ENCODE data around the gene SAXO2.
"Not testable (repeated sequence)": the region's sequence is repeated elsewhere in the genome, so short reads cannot be mapped to it uniquely, and the experiment has no call there.

The SAXO2 gene

DNA sequence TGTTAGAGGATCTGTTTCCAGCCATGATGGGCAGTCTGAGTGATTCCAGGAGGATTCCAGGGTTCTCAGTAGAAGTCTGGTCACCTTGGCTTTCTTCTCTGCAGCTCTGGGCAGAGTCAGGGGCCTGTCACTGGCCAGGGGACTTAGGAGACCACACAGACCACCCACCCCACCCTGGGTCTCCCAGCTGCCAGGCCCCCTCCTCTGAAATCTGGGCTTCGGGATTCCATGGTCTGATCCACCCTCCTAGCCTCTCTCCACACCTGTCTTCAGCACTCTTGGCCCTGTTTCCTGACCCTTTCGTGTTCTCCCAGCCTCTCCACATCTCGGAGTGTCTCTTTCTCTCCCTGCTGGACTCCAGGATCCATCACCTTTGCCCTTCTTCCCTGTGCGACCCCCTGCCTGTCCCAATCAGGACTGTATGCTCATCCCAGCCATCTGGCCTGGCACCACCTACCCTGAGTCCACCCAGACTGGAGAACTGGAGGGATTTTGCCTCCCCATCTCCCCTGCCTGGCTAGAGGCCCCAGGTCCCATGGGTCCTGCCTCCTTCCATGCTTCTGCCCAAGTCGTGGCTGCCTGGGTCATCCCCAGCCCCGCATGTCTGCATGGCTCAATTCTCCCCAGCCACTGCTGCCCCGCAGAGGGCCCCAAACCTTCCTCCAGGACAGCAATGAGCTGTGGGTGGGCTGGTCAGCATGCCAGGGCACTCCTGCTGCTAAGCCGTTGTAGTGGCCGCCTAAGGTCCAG is 52.3 kb downstream of the SAXO2 start:
- DNase-seq (ENCODE audit: low read depth), result no peak

DNA sequence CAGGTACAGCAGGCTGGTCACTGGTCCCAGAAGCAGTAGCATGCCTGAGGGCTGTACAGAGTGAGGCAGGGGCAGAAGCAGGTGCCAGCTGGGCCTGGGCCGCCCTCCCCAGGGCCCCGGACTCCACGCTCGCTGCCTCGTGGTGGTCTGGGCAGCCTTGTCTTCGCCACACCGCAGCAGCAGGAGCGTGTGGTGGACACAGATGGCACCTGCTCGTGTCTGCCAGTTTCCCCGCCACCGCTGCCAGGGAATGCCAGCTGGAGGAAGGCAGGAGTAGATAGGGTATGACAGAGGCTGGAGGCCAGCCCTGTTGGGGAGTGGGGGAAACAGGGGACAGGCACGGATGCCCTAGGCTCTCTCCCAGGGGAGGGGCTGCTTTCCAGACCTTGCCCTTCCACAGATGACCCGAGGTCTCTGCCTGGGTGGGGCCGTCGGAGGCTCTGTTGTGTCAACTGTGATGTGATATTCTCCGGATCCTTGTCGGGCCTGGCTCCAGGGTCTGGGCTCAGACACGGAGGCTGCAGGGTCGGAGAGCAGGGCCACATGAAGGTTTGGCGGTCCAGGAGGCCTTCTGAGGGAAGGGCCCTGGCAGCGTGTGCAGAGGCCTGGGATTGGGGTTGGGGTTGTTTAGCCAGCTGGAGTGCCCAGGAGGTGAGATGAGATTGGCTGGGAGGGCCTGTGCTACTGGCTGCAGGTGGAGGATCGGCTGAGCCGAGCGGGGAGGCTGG is 53.1 kb downstream of the SAXO2 start:
- DNase-seq (ENCODE audit: low read depth), result no peak

DNA sequence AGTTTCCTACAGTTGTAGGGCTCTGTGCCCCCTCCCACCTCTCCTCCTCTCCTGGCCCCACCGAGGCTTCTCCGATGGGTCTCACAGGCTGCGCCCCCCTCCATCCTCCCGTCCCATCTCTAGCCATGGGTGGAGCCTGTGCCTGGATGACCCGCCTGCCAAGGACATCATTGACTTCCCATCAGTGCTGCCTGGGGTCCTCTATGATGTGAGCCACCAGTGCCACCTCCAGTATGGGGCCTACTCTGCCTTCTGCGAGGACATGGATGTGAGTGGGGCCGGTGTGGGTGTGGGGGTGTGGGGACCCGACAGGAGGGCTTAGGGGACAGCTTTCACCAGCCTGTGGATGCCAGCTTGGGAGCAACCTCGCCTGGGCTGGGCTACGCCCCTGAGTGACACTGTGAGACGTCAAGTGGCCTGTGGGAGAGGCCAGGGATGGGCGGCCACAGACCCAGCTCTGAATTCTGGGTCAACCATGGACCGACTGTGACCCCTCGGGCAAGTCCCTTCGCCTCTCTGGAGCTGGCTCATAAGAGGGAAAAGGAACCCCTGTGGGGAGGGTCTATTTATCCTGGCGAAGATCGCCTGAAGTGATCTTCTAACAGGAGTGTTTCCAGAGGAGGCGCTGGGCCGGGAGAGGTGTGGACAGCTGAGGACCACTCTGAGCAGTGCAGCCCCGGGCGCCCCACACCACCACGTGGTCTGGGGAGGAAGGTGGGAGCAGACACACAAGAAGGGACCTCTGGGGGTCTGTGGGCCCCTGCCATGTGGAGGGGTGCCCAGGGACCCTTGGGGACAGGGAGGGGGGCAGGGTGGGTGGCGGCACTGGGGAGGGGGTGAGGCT is 53.9 kb downstream of the SAXO2 start:
- not testable (repeated sequence) for DNase-seq (ENCODE audit: low read depth)

DNA sequence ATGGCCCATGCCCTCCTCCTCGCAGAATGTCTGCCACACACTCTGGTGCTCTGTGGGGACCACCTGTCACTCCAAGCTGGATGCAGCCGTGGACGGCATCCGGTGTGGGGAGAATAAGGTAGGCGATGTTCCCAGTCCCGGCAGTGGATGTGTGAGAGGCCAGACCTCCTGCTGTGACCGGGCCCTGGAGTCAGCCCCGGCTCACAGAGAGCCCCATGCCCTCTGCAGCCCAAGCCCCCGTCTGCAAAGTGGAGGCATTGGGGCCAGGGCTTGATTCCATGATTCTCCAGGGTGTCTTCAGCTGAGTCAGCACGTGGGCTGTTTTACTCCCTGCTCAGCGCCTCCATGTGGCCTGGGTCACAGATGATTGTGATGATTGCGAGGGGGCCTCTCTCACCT is 54.5 kb downstream of the SAXO2 start:
- no peak for DNase-seq (ENCODE audit: low read depth)

DNA sequence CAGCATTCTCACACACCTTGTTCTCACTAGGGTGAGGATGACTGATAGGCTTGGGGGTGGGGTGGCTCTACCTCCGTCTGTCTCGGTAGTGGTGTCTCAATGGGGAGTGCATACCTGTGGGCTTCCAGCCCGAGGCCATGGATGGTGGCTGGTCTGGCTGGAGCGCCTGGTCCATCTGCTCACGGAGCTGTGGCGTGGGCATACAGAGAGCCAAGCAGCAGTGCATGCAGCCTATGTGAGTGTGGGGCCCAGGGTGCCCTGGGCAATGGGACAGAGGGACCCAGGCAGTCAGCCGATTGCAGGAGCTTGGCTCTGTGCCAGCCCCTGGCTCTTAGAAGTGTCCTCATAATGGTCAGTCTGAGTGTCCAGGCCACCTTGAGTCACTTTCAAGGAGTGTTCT is 54.9 kb downstream of the SAXO2 start:
- not testable (repeated sequence) for DNase-seq (ENCODE audit: low read depth)

DNA sequence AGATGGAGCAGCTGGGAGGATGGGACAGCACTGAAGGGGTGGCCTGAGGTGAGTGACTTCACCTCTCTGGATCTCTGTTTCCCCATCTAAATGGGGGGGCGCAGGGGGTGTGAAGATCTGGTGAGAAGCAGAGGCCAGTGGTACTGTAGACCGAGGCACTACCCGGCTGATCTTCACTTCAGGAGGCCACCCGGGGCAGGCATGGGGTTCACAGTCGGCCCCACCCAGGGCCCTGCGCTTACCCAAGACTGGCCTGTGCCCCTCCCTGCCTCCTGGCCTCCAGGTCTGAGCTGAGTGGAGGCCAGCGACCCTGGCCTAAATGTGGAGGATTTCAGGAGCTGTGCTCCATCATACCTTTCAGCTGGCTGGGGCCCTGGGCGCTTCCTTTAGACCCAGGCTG is 55.7 kb downstream of the SAXO2 start:
- not testable (repeated sequence) for DNase-seq (ENCODE audit: low read depth)

DNA sequence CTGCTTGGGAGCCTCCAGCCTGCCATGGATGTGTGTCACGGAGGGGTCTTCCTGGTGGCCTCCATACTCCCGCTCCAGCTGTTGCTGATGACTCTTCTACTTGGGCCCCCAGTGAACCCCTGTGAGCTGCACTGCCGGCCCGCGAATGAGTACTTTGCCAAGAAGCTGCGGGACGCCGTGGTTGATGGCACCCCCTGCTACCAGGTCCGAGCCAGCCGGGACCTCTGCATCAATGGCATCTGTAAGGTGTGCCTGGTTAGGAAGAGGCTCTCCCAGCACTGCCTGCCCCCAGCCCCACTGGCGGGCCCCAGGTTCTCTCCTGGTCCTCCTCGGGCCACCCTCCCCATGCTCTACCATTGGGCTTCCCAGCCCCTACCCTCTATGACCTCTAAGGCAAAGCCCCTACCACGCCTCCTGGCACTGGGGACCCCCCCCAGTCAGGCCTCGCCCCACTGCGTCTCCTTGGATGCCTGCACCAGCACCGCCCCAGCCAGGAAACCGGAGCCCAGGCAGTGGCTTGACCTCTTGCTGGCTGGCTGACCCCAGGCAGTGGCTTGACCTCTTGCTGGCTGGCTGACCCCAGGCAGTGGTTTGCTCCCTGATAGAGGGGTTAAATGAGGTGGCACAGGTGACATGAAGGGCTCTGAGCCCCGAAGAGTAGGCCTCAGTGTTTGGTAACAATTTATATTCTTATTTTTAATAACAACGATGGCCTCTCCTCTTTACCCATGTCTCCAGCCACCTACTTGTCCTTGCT is 57.1 kb downstream of the SAXO2 start:
- DNase-seq (ENCODE audit: low read depth), result not testable (repeated sequence)

DNA sequence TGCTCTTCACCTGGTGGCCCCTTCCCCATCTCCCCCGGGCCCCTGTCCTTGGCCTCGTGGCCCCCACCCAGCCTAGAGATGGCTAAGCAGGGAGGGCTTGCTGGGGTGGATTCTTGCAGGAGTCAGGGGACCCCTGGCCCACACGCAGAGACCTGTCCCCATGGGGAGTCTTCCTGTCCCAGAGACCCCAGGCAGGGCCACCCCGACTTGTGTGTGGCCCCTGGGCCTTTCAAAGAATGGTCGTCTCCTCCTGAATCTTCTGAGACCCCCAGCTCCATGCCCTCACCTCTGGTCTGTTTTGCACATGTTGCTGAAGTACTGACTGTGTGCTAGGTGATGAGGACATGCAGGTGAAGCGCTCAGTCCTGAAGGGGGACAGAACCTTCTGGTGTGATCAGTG is 58.2 kb downstream of the SAXO2 start:
- not testable (repeated sequence) for DNase-seq (ENCODE audit: low read depth)

DNA sequence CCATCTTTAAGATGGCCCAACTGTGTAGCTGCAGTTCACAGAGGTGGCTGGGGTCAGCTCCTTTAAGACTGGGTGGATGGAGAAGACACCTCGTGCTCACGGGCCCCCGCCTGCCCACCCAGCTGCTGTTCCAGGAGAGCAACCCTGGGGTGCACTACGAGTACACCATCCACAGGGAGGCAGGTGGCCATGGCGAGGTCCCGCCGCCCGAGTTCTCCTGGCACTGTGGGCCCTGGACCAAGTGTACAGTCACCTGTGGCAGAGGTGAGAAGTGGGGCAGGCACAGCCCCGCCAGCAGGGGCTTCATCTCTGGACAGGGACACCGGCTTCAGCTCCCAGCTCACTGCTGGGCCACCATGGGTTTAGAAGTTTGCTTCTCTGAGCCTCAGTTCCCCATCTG is 59.9 kb downstream of the SAXO2 start:
- not testable (repeated sequence) for DNase-seq (ENCODE audit: low read depth)

DNA sequence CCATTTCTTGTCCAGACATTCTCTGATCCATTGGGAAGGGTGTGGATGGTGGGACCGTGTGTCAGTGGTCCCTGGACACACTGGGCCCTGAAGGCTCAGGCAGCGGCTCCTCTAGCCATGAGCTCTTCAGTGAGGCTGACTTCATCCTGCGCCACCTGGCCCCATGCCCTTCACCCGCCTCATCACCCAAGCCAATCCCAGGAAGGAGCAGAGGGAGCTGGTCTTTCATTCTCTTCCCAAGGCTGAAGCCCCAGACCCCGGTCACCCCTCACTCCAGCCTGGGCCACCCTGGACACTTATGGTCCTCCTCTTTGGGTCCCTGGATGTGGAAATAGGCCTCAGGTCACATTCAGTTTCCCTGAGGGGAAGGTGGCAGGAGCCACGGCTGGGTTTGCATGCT is 62.2 kb downstream of the SAXO2 start:
- not testable (repeated sequence) for DNase-seq (ENCODE audit: low read depth)

DNA sequence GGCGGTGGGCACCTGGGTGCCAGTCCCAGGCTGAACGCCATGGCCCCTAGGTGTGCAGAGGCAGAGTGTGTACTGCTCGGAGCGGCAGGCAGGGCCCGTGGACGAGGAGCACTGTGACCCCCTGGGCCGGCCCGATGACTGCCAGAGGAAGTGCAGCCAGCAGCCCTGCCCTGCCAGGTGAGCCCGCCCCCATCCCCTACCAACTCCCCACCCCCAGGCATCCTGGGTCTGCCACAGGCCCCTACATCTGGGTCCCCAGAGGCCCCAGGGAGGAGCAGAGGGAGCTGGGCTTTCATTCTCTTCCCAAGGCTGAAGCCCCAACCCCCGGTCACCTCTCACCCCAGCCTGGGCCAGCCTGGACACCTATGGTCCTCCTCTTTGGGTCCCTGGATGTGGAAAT is 63.0 kb downstream of the SAXO2 start:
- not testable (repeated sequence) for DNase-seq (ENCODE audit: low read depth)

DNA sequence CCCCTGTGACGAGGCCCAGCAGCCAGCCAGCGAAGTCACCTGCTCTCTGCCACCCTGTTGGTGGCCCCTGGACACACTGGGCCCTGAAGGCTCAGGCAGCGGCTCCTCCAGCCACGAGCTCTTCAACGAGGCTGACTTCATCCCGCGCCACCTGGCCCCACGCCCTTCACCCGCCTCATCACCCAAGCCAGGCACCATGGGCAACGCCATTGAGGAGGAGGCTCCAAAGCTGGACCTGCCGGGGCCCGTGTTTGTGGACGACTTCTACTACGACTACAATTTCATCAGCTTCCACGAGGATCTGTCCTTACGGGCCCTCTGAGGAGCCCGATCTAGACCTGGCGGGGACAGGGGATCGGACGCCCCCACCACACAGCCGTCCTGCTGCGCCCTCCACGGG is 64.3 kb downstream of the SAXO2 start:
- DNase-seq (ENCODE audit: low read depth), result not testable (repeated sequence)

DNA sequence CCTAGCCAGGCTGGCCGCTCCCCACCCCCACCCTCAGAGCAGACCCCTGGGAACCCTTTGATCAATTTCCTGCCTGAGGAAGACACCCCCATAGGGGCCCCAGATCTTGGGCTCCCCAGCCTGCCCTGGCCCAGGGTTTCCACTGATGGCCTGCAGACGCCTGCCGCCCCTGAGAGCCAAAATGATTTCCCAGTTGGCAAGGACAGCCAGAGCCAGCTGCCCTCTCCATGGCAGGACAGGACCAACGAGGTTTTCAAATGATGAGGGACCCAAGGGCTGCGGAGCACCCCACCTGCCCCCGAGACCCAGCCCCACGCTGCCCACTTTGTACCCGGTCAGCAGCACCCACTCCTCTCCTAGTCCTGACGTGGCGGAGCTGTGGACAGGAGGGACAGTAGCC is 64.8 kb downstream of the SAXO2 start:
- not testable (repeated sequence) for DNase-seq (ENCODE audit: low read depth)

DNA sequence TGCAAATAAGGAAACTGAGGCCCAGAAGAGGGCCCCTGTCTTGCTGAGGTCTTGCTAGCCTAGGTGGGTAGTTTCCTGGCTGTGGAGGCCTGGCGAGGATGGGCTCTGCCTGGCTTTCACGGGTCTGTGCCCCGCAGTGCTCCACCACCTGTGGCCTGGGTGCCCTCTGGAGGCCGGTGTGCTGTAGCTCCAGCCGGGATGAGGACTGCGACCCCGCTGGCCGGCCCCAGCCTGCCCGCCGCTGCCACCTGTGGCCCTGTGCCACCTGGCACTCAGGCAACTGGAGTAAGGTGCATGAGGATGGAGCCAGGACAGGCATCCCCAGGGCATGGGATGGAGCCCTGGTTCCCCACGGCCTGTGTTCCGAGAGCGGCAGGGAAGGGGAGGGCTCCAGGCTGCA is 66.4 kb downstream of the SAXO2 start:
- DNase-seq (ENCODE audit: low read depth), result not testable (repeated sequence)

DNA sequence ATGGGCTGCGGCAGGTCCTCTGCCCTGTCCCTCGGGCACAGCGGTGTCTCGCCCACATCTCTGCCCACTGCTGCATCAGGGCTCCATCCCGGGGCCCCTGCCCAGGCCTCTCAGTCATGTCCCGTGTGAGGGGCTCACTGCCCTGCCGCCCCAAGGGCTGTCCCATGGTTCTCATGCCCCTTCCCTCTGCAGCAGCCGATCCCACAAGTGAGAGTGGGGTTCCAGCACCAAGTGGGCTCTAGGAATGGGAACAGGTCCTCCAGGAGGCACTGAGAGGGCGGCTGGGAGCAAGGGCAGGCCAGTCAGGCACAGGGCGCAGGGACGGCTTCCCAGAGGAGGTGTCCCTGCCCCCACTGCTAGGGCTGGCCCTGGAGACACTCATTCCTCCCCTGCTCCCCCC is 68.3 kb downstream of the SAXO2 start:
- DNase-seq (ENCODE audit: low read depth), result not testable (repeated sequence)

DNA sequence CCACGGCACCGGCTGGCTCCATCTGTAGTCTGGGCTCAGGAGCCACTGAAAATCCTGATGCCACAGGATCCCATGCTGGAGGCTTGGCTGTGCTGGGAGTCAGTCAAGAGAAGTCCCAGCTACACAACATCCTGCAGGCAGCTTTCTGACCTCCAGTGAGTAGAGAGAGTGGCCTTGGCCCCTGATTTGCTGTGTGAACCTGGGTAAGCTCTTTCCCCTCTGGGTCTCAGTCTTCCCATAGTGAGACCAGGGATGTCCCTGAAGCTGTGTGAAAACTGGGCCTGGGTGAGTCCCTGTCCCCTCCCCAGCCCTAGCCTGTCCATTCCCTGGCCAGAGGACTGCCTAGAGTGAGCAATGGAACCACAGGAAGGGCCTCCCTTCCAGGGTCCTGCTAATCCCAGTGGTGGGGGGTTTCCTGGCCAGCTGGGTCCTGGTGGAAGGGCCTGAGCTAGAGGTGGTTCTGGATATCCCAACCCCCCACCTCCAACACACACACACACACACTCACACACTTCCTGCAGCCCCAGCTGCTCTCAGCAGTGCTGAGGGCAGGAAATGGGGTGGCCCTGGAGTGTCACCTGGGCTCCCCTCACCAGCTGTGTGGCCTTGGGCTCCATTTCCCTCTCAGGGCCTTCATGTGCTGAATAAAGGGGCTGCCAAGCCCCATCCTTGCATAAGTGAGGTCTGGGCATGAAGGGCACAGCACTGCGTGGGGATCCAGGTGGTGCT is 69.1 kb downstream of the SAXO2 start:
- not testable (repeated sequence) for DNase-seq (ENCODE audit: low read depth)

DNA sequence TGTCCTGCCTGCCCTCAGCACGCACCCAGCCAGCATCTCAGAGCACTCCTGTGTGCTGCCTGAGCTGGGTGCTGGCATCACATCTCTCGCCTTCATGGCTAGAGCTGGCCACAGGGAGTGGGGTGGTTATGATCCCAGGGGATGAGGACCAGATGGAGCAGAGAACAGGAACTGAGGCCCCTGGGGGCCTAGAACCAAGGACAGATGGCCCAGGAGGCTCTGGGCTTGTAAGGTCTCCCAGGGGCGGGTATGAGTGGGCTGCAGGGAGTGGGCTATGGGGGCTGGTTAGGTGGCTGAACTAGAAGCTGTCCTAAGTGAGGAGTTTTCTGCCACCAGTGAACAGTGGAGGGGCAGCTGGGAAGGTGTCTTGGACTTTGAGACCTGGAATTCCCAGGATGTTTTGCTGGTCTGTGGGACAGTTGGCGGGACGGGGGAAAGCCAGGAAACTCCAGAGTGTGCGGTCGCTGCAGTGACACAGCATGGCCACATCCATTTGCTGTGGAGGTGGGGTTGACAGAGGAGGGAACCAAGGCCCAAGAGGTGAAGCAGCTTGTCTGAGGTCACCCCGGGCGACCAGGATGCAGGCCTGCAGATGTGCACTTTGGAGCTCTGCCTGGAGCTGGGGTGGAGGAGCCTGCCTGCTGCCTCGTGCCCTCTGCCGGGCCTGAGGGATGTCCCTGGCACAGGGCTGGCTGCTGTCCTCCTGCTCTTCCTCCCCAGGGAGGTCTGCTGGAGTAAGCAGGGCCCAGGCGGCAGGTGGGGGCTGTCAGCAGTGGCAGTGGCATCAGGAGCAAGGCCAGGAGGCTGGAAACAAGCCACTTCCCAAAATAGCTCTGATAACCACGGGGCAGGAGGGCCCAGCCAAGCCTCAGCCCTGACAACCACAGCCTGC is 70.3 kb downstream of the SAXO2 start:
- DNase-seq (ENCODE audit: low read depth), result not testable (repeated sequence)

DNA sequence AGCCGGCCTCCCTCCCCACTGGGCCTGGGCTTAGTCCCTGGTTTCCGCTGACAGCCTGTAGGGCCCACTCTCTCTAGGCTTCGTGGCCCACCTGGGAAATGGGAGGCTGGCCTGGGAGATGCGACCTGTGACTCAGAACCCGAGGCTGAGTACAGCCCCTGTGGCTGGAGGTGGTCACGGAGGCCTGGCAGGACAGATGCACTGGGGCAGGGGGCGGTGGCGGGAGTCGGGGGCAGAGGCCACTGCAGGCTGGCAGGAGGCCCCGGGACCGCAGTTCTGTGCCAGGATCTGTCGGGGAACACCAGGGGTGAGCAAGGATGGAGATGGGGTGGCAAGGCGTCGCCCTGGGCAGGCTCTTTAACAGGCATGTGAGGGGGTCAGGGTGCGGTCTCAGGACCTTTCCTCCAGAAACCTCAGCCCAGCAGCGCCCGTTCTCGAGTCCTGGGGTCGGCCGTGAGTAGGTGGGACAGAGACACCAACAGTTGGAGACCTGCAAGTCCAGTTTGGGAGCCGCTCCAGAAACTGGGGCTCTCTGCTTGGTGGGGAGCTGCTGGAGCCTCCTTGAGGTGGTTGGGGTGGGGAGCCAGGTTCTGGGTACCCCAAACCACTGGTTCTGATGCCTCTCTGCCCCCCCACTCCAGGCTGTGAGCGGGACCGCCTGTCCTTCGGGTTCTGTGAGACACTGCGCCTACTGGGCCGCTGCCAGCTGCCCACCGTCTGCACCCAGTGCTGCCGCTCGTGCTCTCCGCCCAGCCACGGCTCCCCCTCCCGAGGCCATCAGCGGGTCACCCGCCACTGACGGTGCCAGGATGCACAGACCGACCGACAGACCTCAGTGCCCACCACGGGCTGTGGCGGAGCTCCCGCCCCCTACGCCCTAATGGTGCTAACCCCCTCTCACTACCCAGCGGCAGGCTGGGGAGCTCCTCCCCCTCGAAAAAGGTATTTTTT is 71.3 kb downstream of the SAXO2 start:
- not testable (repeated sequence) for DNase-seq (ENCODE audit: low read depth)
